Measurements from ENCODE around the gene PSMA6. TPM values are rescaled to one million over a fixed set of nuclear protein-coding genes. Genes with fewer than 3 reads are reported as not detected.

The PSMA6 gene
- total and polyA plus RNA-seq, 2 of the 13 experiments (the other 11 are each of a cell fraction or from before 2014, with no cell fraction given): 525 to 1,109 TPM

DNA sequence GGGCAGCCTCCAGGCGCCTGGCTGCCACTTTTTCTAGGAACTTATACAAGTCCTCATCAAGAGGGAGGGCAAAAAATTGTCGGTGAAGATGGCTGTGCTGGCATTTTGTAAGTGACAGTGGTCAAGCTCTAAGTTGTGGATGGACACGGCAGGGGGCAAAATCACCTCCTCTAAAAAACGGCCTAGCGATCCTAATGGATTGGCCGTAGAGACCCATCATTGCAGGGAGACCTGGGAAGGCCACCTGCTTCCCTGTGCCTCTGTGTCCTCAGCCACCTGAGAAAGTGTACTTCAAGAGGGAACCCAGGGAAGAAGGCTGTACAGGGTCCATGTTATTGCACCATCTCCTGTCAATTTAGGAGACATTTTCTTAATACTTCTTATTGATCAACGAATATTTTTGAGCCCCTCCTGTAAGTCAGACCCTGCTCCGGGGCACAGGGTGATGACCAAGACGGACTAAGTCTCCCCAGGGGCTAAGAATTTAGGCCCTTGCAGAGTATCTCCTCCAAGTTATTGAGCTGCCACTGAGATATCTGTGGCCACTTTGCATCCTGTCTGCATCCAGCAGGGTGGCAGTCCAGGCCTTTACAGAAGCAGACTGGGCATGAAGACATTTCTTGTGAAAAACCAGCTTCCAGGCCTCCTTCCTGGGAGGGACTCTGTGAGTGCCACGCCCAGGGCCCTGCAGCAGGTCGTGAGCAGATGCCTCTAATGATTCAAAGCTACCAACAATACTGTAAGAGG lies 40.5 kb downstream of the PSMA6 start (continued):
- TF ChIP-seq ZNF749 (CRISPR knock-in tag; IDR thresholded peaks at IDR 0.05; ENCODE audit: borderline replicate concordance) (no peak), AGO1 (IDR thresholded peaks at IDR 0.05; ENCODE audit: low read depth, low read length, poor library complexity, severe bottlenecking) (no peak), KMT2B (CRISPR knock-in tag; IDR thresholded peaks at IDR 0.05) (no peak), ZXDC (CRISPR knock-in tag; IDR thresholded peaks at IDR 0.05) (no peak), KLF13 (CRISPR knock-in tag; IDR thresholded peaks at IDR 0.05) (no peak), ESRRA (CRISPR knock-in tag; IDR thresholded peaks at IDR 0.05; ENCODE audit: low read depth) (no peak), NR0B2 (CRISPR knock-in tag; IDR thresholded peaks at IDR 0.05) (no peak), HIVEP1 (CRISPR knock-in tag; IDR thresholded peaks at IDR 0.05) (no peak; the same call in 1 of the 2 replicates), ZMYM3 (CRISPR knock-in tag; IDR thresholded peaks at IDR 0.05) (no peak), SMYD3 (CRISPR knock-in tag; IDR thresholded peaks at IDR 0.05) (no peak), ZNF775 (CRISPR knock-in tag; IDR thresholded peaks at IDR 0.05; ENCODE audit: borderline replicate concordance) (no peak), ZKSCAN8 (CRISPR knock-in tag; IDR thresholded peaks at IDR 0.05; ENCODE audit: borderline replicate concordance) (no peak), ZNF431 (CRISPR knock-in tag; IDR thresholded peaks at IDR 0.05; ENCODE audit: borderline replicate concordance, low read depth) (no peak), HNF1A (IDR thresholded peaks at IDR 0.05; ENCODE audit: low read depth) (no peak), HNF1A (CRISPR knock-in tag; IDR thresholded peaks at IDR 0.05; ENCODE audit: borderline replicate concordance) (peak; percentile 41; the same call in 1 of the 2 replicates), ZNF260 (CRISPR knock-in tag; IDR thresholded peaks at IDR 0.05; ENCODE audit: borderline replicate concordance, low read depth) (no peak)
- TF ChIP-seq, protein P1, sequence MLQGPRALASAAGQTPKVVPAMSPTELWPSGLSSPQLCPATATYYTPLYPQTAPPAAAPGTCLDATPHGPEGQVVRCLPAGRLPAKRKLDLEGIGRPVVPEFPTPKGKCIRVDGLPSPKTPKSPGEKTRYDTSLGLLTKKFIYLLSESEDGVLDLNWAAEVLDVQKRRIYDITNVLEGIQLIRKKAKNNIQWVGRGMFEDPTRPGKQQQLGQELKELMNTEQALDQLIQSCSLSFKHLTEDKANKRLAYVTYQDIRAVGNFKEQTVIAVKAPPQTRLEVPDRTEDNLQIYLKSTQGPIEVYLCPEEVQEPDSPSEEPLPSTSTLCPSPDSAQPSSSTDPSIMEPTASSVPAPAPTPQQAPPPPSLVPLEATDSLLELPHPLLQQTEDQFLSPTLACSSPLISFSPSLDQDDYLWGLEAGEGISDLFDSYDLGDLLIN (CRISPR knock-in tag; IDR thresholded peaks at IDR 0.05; ENCODE audit: borderline replicate concordance): no peak
- TF ChIP-seq, protein P2, sequence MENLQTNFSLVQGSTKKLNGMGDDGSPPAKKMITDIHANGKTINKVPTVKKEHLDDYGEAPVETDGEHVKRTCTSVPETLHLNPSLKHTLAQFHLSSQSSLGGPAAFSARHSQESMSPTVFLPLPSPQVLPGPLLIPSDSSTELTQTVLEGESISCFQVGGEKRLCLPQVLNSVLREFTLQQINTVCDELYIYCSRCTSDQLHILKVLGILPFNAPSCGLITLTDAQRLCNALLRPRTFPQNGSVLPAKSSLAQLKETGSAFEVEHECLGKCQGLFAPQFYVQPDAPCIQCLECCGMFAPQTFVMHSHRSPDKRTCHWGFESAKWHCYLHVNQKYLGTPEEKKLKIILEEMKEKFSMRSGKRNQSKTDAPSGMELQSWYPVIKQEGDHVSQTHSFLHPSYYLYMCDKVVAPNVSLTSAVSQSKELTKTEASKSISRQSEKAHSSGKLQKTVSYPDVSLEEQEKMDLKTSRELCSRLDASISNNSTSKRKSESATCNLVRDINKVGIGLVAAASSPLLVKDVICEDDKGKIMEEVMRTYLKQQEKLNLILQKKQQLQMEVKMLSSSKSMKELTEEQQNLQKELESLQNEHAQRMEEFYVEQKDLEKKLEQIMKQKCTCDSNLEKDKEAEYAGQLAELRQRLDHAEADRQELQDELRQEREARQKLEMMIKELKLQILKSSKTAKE (CRISPR knock-in tag; IDR thresholded peaks at IDR 0.05; ENCODE audit: borderline replicate concordance): no peak
